AG04449 (cell line): ENCODE data around the gene CHKA.

Experiments used
- CTCF ChIA-PET: fragments of 350-600 bp; formaldehyde crosslinking; extraction: SDS; loops from one replicate; lab custom pipeline; 2021; ENCODE audit warnings: antibody characterized with exemption; lab: Yijun Ruan, JAX
- POLR2A ChIA-PET: fragments of 400-600, 350-600 bp; formaldehyde crosslinking; extraction: SDS; loops from one replicate; lab custom pipeline; 2020; ENCODE audit warnings: antibody characterized with exemption, inconsistent platforms; lab: Yijun Ruan, JAX
- DNase-seq: peaks from one replicate; pipeline ENCODE4 v3.0.0-alpha.2; 2010; ENCODE audit warnings: low read depth, low spot score
- H3K4me3 ChIP-seq: 2 replicates; pipeline ENCODE4 v1.5.1; 2011; ENCODE audit warnings: low read depth, mild to moderate bottlenecking, control low read depth, low read length
- CTCF ChIP-seq: IDR thresholded peaks from one replicate; pipeline ENCODE4 v1.5.1; 2011; ENCODE audit warnings: mild to moderate bottlenecking, moderate library complexity, low read length, control low read depth, inconsistent platforms; ENCODE audit not compliant: insufficient read depth; ENCODE audit errors: missing control alignments

The CHKA gene

GRCh38 chr11:68121067-68121899, at the start of gene CHKA:
Gene CHKA, minus strand, starts transcription at chr11:68121388. Its CDS starts 211 bp downstream, at chr11:68121177.
- POLR2A ChIA-PET, result no interaction called here
- peak within 1 kb of the TSS; percentile 63 for H3K4me3 ChIP-seq
- DNase-seq, result no peak
- CTCF ChIA-PET, result no interaction called here
- TF ChIP-seq CTCF, result no peak

- POLR2A ChIA-PET, result no interaction called here
- CTCF ChIA-PET, result interaction anchor here (1.5 to 1.7 kb wide), 2 partner anchors 12 to 36 kb away, joined by 3 read pairs; no protein-coding TSS in a partner anchor
- no peak for TF ChIP-seq CTCF
- H3K4me3 ChIP-seq, result no peak overlapping the region
- no peak for DNase-seq
These were observed 48.3 kb upstream of the CHKA start for GRCh38 chr11:68169442-68169841.

- ChIA-PET CTCF (no interaction called here), POLR2A (no interaction called here)
- no peak for DNase-seq
- H3K4me3 ChIP-seq, result no peak overlapping the region
- TF ChIP-seq CTCF, result no peak
These were observed 47.5 kb upstream of the CHKA start for GRCh38 chr11:68168694-68169093.

- CTCF ChIA-PET, result interaction anchor here (0.6 kb wide), 2 partner anchors 12 to 40 kb away, joined by 3 to 4 read pairs; no protein-coding TSS in a partner anchor
- DNase-seq, result no peak
- TF ChIP-seq CTCF, result no peak
- H3K4me3 ChIP-seq, result no peak overlapping the region
- POLR2A ChIA-PET, result no interaction called here
These were observed 46.3 kb upstream of the CHKA start for GRCh38 chr11:68167474-68167873.

- ChIA-PET CTCF (interaction anchor here (0.6 to 0.7 kb wide), 2 partner anchors 16 to 39 kb away, joined by 3 read pairs; no protein-coding TSS in a partner anchor), POLR2A (no interaction called here)
- no peak overlapping the region for H3K4me3 ChIP-seq
- no peak for DNase-seq
- TF ChIP-seq CTCF, result no peak
These were observed 45.8 kb upstream of the CHKA start for GRCh38 chr11:68166969-68167368.

DNA sequence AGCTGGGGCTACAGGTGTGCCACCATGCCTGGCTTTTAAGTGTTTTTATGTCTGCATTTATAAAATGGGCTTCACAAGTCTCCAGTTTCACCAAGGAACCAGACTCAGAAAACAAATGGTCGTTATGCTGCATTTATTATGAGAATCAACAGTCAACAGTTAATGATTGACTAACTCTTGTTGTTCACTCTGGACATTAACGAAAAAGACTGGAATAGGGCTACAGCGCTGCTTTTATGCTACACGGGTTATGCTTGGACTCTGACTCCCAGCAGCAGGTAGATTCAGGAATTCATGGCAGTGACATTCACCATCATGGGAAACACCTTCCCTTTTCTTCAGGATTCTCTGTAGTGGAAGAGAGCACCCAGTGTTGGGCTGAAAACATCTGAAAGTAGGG, 44.4 kb upstream of the CHKA start:
- CTCF ChIA-PET, result no interaction called here
- no peak for TF ChIP-seq CTCF
- H3K4me3 ChIP-seq, result no peak overlapping the region
- no peak for DNase-seq
- POLR2A ChIA-PET, result no interaction called here
